Thymus (tissue), 11 donors: Measurements from ENCODE around the gene CPNE8. TPM values are rescaled to one million over a fixed set of nuclear protein-coding genes. Genes with fewer than 3 reads are reported as not detected.

ENCODE experiments used
- DNase-seq, 9 donors: peaks; one replicate each; pipeline ENCODE4 v3.0.0-alpha.2; 2013; ENCODE audit warnings: low spot score in 9 of 9, low read depth in 6 of 9, missing footprints in 1 of 9
- H3K27ac ChIP-seq, 2 donors: one replicate each; pipeline ENCODE4 v1.5.1; 2013; ENCODE audit warnings: control low read depth in 1 of 2, low read depth in 1 of 2, low read length in 1 of 2, mild to moderate bottlenecking in 1 of 2, moderate library complexity in 1 of 2
- H3K27me3 ChIP-seq, 2 donors: one replicate each; pipeline ENCODE4 v1.5.1; 2013; ENCODE audit warnings: low read length in 1 of 2; ENCODE audit not compliant: control insufficient read depth in 2 of 2, insufficient read depth in 1 of 2
- H3K36me3 ChIP-seq, 2 donors: one replicate each; pipeline ENCODE4 v1.5.1; 2013; ENCODE audit warnings: low read length in 1 of 2, mild to moderate bottlenecking in 1 of 2, moderate library complexity in 1 of 2; ENCODE audit not compliant: control insufficient read depth in 2 of 2, insufficient read depth in 2 of 2
- H3K4me1 ChIP-seq, 2 donors: one replicate each; pipeline ENCODE4 v1.5.1; 2013; ENCODE audit warnings: low read length in 2 of 2; ENCODE audit not compliant: control insufficient read depth in 2 of 2, insufficient read depth in 2 of 2
- H3K4me3 ChIP-seq, 2 donors: one replicate each; pipeline ENCODE4 v1.5.1; 2013; ENCODE audit warnings: low read length in 2 of 2, control low read depth in 1 of 2, mild to moderate bottlenecking in 1 of 2
- H3K9me3 ChIP-seq, 2 donors: one replicate each; pipeline ENCODE4 v1.5.1; 2013; ENCODE audit warnings: low read length in 1 of 2, mild to moderate bottlenecking in 1 of 2; ENCODE audit not compliant: control insufficient read depth in 2 of 2, insufficient read depth in 1 of 2
- WGBS: extraction: QIAGEN DNeasy Blood & Tissue Kit; methylation state at CpG from one replicate; pipeline ENCODE4 v1.1.7; 2013; 5-methylcytosine and 5-hydroxymethylcytosine counted together
- polyA plus RNA-seq: library from polyadenylated mRNA; stranded (reverse); fragments of 200-250 nt; gene quantifications from one replicate; pipeline ENCODE4 v1.2.3, GENCODE V29; 2013
- total RNA-seq: library from RNA; stranded (reverse); fragments of 120-200 nt; gene quantifications from one replicate; pipeline ENCODE4 v1.2.4, GENCODE V29; 2013
- donor health status: healthy.

The CPNE8 gene
- total and polyA plus RNA-seq, 2 donors, result 5.1 to 13.4 TPM

DNA sequence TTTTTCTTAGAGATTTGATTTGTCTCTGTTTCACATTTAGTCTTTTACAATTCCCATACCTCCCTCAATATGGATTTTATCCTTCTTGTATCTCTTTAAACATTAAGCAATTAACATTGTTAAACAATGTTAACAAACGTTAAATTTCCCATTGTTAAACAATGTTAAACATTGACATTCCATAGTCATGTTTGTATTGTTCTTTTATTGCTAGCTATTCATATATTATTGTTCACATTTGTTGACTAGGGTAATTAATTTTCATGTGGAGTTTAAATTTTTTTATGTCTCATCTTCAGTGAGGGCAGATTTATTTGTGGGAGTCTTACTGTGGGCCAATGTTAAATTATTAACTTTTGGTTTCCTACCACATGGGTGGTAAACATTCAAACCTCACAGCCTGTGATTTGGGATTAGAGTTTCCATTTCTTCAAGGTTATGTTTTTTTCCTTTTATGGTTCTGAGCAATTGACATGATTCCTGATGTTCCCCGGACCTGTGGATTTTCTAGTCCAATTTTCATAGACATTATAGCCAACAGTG is 294.5 kb downstream of the CPNE8 start:
- Histone ChIP-seq H3K9me3 (no peaks in the 10 kb centered on the region), H3K27me3 (no peaks in the 10 kb centered on the region)
- WGBS, result 90% methylated on average over 2 of the region's 2 CpGs

DNA sequence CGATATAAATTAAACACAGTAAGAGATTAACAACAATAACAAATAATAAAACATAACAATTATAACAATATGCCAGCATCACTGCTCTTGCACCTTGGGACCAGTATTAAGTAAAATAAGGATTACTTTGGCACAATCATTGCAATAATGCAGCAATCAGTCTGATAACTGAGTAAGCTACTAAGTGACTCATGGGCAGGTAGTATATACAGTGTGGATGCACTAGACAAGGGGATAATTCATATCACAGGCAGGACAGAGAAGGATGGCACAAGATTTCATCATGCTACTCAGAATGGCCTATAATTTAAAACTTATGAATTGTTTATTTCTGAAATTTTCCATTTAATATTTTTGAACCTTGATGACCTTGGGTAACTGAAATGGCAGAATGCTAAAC is 298.1 kb downstream of the CPNE8 start:
- H3K4me1 ChIP-seq, result no peaks in the 10 kb centered on the region
- no peak for DNase-seq
- no peaks in the 10 kb centered on the region for H3K9me3 ChIP-seq
- 95% methylated on average over 1 of the region's 1 CpG for WGBS
- no peaks in the 10 kb centered on the region for H3K36me3 ChIP-seq
- no peaks in the 10 kb centered on the region for H3K27me3 ChIP-seq
- no peak overlapping the region for H3K4me3 ChIP-seq
- H3K27ac ChIP-seq, result no peak overlapping the region

More for the DNA sequence above, 294.5 kb downstream of the CPNE8 start:
- Histone ChIP-seq H3K4me1 (no peaks in the 10 kb centered on the region), H3K36me3 (no peaks in the 10 kb centered on the region), H3K4me3 (no peak overlapping the region), H3K27ac (no peak overlapping the region)
- DNase-seq, result no peak
